Heart right ventricle (tissue), 16 donors: Measurements from ENCODE around the gene IMMP2L. TPM values are rescaled to one million over a fixed set of nuclear protein-coding genes. Genes with fewer than 3 reads are reported as not detected.

ENCODE experiments used
- ATAC-seq, 8 donors: fragments of 200-7000 bp; cut with Tn5 transposase; one replicate each; pipeline ENCODE4 v1.9.1; 2020; ENCODE audit warnings: mild to moderate bottlenecking in 8 of 8, moderate library complexity in 8 of 8, moderate number of reproducible peaks in 1 of 8
- DNase-seq, 2 donors: peaks; one replicate each; pipeline ENCODE4 v3.0.0-alpha.2; 2020
- H3K27ac ChIP-seq, 10 donors: fragments of 200-600 bp; sonication (generic) in 2 of 10; one replicate each; pipeline versions ENCODE4 v1.5.0 to v1.8.0; 2020 to 2022; ENCODE audit warnings: mild to moderate bottlenecking in 3 of 10
- H3K27me3 ChIP-seq, 7 donors: fragments of 200-600 bp; one replicate each; pipeline ENCODE4 v1.8.0; 2021 to 2022; ENCODE audit warnings: mild to moderate bottlenecking in 2 of 7
- H3K36me3 ChIP-seq, 9 donors: fragments of 200-600 bp; sonication (generic) in 1 of 9; one replicate each; pipeline versions ENCODE4 v1.5.0 to v1.8.0; 2020 to 2022; ENCODE audit warnings: mild to moderate bottlenecking in 2 of 9
- H3K4me1 ChIP-seq, 9 donors: fragments of 200-600 bp; sonication (generic) in 1 of 9; one replicate each; pipeline versions ENCODE4 v1.5.0 to v1.8.0; 2020 to 2022; ENCODE audit warnings: mild to moderate bottlenecking in 4 of 9
- H3K4me3 ChIP-seq, 10 donors: fragments of 200-600 bp; sonication (generic) in 2 of 10; one replicate each; pipeline versions ENCODE4 v1.5.0 to v1.8.0; 2020 to 2022; ENCODE audit warnings: mild to moderate bottlenecking in 7 of 10, moderate library complexity in 2 of 10
- H3K9me3 ChIP-seq, 11 donors: fragments of 200-600 bp in 10 of 11; sonication (generic) in 2 of 11; one replicate each; pipeline versions ENCODE4 v1.5.0 to v1.8.0; 2013 to 2022; ENCODE audit warnings: mild to moderate bottlenecking in 2 of 11, control low read depth in 1 of 11, moderate library complexity in 1 of 11
- CTCF ChIP-seq, 9 donors: fragments of 200-600 bp; sonication (generic) in 2 of 9; IDR thresholded peaks; one replicate each; pipeline versions ENCODE4 v1.5.0 to v1.8.0; 2021 to 2022; ENCODE audit warnings: antibody characterized with exemption in 9 of 9, mild to moderate bottlenecking in 5 of 9, moderate library complexity in 1 of 9
- WGBS, 2 donors: extraction: QIAGEN DNeasy Blood & Tissue Kit; methylation state at CpG; one replicate each; pipeline ENCODE4 v1.1.7; 2013; ENCODE audit warnings: inconsistent platforms in 1 of 2; 5-methylcytosine and 5-hydroxymethylcytosine counted together
- intact Hi-C, 10 donors: fragments of 100-400 bp; cut with DNase I; formaldehyde crosslinking; loops; one replicate each; pipeline versions ENCODE4 v1.11.1 to v1.14.2; 2022
- polyA plus RNA-seq, 2 donors: library from polyadenylated mRNA; stranded (reverse); fragments of 200-250 nt; gene quantifications; one replicate each; pipeline ENCODE4 v1.2.3, GENCODE V29; 2013
- total RNA-seq, 10 donors: library from RNA; stranded (reverse); fragmentation: NEBNext Ultra II Directional in 3 of 10; extraction: Animal tissue kit (Norgen Biotek cat#: 25700) in 3 of 10; gene quantifications; one replicate each; pipeline versions ENCODE4 v1.2.1 to v1.2.4, GENCODE V29; 2021 to 2023
- donor health status: Arrhythmogenic right ventricular cardiomyopathy.
- donor health status: ischemic (EF 13 %, LVEDD 7.1; RV severe dilation, severe dysfunction).
- donor health status: healthy with polysubstance abuse.
- donor health status: DM: no; HTN: yes; CAD: no.
- donor health status: DM: no; HTN: no; CAD: no.
- donor health status: ischemic (EF 25% LVEDD 6.9; RV normal size, moderate dysfunction).
- donor health status: ischemic (EF 25% LVEDD 5.7; RV mildly dilated, moderate dysfunction).
- donor health status: healthy.
- donor health status: DM: yes; HTN: yes; CAD: no.
- donor health status: Ischemic cardiomyopathy.
- donor health status: ischemic (EF 35%, LVEDD 5.7; RV mildly dilated, moderate dysfunction).
- donor health status: nonischemic (EF 11% LVEDD 7.7; RV severe dilation, severe dysfunction).
- donor health status: DM: yes; HTN: yes; CAD: no.
- donor health status: PGD.
- donor health status: ischemic (EF 29% LVEDD 5.4; RV normal size, mild dysfunction).
- donor health status: nonischemic (EF 23%, LVEDD 6.1; RV moderate dilation, normal function).

Gene IMMP2L
- total and polyA plus RNA-seq, 12 donors: 4.3 to 20.8 (median 17.3) TPM

- WGBS, 2 donors: 95 to 96% methylated on average over 4 of the region's 4 CpGs
- intact Hi-C loops: no loop called here
- ATAC-seq: no peak
Measured at GRCh38 chr7:111057066-111057465, 505.2 kb downstream of the IMMP2L start.

GRCh38 chr7:111056371-111056770, 505.9 kb downstream of the IMMP2L start:
- ATAC-seq (no peak), DNase-seq (no peak)
- Histone ChIP-seq H3K27me3 (no peaks in the 10 kb centered on the region), H3K4me1 (no peaks in the 10 kb centered on the region), H3K36me3 (no peaks in the 10 kb centered on the region), H3K4me3 (no peak overlapping the region), H3K9me3 (no peaks in the 10 kb centered on the region), H3K27ac (no peak overlapping the region)
- WGBS, 2 donors: 96% methylated on average over 2 of the region's 2 CpGs
- no peak for TF ChIP-seq CTCF (IDR thresholded peaks at IDR 0.05)
- intact Hi-C loops: no loop called here

More at GRCh38 chr7:111057066-111057465, 505.2 kb downstream of the IMMP2L start:
- Histone ChIP-seq H3K4me1 (no peaks in the 10 kb centered on the region), H3K27me3 (no peaks in the 10 kb centered on the region), H3K9me3 (peaks cover 0 to under 1% (median 0%) of the 10 kb centered on the region in 11 donors), H3K4me3 (no peak overlapping the region), H3K27ac (no peak overlapping the region), H3K36me3 (no peaks in the 10 kb centered on the region)
- DNase-seq: no peak
- no peak for TF ChIP-seq CTCF (IDR thresholded peaks at IDR 0.05)

GRCh38 chr7:111053035-111053434, 509.3 kb downstream of the IMMP2L start:
- TF ChIP-seq CTCF (IDR thresholded peaks at IDR 0.05): no peak
- Histone ChIP-seq H3K9me3 (no peaks in the 10 kb centered on the region), H3K27ac (no peak overlapping the region), H3K4me1 (peaks cover 0 to 5% (median 0%) of the 10 kb centered on the region in 9 donors), H3K36me3 (no peaks in the 10 kb centered on the region), H3K27me3 (no peaks in the 10 kb centered on the region), H3K4me3 (no peak overlapping the region)
- DNase-seq (no peak), ATAC-seq (no peak)
- WGBS, 2 donors: 88 to 91% methylated on average over 2 of the region's 2 CpGs
- intact Hi-C loops: no loop called here

- Histone ChIP-seq H3K27me3 (no peaks in the 10 kb centered on the region), H3K9me3 (no peaks in the 10 kb centered on the region), H3K36me3 (no peaks in the 10 kb centered on the region), H3K27ac (no peak overlapping the region), H3K4me3 (no peak overlapping the region), H3K4me1 (peaks cover 0 to 5% (median 0%) of the 10 kb centered on the region in 9 donors)
- ATAC-seq: no peak
- WGBS, 2 donors: 96 to 100% methylated on average over 1 of the region's 1 CpG
- TF ChIP-seq CTCF (IDR thresholded peaks at IDR 0.05): no peak
- no peak for DNase-seq
- intact Hi-C loops: no loop called here
Measured at GRCh38 chr7:111051832-111052231, 510.5 kb downstream of the IMMP2L start.
